Activated CD4-positive, alpha-beta T cell treated with anti-CD3 and anti-CD28 coated beads, Interleukin-2, amount 50 U/mL, for 24 hours (primary cell): ENCODE results near the gene PNRC2.
"Not testable (repeated sequence)": the region's sequence is repeated elsewhere in the genome, so short reads cannot be mapped to it uniquely, and the experiment has no call there.

Experiments used
- DNase-seq, 2 donors: peaks; one replicate each; pipeline ENCODE4 v3.0.0-alpha.2; 2020; ENCODE audit warnings: low read depth in 1 of 2, low spot score in 1 of 2

PNRC2 gene

DNA sequence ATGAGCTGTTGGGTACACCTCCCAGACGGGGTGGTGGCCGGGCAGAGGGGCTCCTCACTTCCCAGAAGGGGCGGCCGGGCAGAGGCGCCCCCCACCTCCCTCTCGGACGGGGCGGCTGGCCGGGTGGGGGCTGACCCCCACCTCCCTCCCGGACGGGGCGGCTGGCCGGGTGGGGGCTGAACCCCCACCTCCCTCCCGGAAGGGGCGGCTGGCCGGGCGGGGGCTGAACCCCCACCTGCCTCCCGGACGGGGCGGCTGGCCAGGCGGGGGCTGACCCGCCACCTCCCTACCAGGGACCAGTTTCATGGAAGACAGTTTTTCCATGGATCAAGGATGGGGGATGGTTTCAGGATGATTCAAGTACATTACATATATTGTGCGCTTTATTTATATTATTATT is 27.4 kb downstream of the PNRC2 start:
- DNase-seq: not testable (repeated sequence)

DNA sequence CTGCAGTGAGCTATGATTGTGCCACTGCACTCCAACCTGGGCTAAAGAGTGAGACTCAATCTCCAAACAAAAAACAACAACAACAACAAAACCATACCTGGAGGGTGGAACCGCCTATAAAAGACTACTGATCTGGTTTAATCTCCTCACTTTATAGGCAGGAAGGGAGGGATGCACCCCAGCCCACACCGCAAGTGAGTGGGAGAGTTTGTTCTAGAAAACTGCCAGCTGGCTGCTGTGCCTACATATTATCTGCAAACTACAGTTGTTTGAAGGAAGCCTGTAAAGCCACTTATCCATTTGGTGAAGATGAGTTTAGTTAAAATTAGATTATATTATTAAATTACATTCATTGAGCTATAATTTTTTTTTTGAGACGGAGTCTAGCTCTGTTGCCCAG is 29.6 kb downstream of the PNRC2 start:
- DNase-seq: no peak

GRCh38 chr1:23992011-23992410 is 32.4 kb downstream of the PNRC2 start:
- DNase-seq: not testable (repeated sequence)

DNA sequence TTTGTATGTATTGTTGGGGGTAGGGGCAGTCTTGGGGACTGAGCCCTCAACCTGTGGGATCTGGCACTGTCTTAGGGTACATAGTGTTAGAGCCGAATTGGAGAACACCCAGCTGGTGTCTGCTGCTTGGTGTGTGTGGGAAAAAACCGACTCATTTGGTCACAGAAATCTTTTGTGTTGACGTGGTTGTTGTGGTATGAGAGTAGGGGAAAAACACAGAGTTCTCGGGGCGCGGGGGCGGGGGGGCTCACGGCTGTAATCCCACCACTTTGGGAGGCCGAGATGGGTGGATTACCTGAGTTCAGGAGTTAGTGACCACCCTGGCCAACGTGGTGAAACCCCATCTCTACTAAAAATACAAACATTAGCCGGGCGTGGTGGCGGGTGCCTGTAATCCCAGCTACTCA is 35.8 kb downstream of the PNRC2 start:
- DNase-seq: no peak

DNA sequence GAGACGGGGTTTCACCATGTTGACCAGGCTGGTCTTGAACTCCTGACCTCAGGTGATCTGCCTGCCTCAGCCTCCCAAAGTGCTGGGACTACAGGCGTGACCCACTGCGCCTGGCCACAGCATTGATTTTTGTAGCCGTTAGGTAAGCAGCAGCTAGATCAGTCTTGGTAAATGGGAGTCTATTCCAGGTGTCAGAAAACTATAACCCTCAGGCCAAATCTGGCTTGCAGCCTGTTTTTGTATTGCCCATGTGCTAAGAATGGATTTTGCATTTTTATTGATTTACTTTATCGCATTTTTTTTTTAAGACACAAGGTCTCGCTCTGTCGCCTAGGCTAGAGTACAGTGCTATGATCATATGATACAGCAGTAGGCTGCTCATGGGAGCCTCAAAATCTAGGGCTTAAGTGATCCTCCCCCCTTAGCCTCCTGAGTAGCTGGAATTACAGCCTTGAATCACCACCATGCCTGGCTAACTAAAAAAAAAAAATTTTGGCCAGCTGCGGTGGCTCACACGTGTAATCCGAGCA is 37.1 kb downstream of the PNRC2 start:
- no peak for DNase-seq

DNA sequence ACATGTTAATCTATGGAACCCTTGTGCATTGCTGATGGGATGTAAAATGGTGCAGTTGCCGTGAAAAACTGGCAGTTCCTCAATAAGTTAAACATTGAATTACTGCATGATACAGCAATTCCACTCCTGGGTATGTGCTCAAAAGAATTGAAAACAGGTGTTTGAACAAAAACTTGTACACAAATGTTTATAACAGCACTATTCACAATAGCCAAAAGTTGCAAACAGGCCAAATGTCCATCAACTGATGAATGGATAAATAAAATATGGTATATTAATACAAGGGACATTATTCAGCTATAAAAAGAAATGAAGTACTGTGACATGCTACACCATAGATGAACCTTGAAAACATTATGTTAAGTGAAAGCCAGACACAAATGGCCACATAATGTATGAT is 38.2 kb downstream of the PNRC2 start:
- DNase-seq: no peak

GRCh38 chr1:23999156-23999671 is 39.6 kb downstream of the PNRC2 start:
- DNase-seq: no peak

- no peak for DNase-seq
These were observed 43.1 kb downstream of the PNRC2 start for GRCh38 chr1:24002695-24003094.

GRCh38 chr1:24003331-24003972 is 43.8 kb downstream of the PNRC2 start:
- no peak for DNase-seq

GRCh38 chr1:24004132-24004531 is 44.5 kb downstream of the PNRC2 start:
- no peak for DNase-seq

DNA sequence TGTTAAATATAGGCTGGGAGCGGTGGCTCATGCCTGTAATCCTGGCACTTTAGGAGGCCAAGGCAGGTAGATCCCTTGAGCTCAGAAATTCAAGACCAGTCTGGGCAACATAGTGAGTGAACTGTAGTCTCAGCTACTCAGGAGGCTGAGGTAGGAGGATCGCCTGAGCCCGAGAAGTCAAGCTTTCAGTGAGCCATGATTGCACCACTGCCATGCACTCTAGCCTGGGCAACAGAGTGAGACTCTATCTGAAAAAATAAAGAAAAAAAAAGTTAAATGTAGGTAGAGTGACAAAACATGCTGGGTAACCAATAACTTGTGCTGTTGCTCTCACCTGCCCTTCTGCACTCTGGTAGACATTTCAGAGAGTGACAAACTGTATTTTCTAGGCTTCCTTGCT is 45.5 kb downstream of the PNRC2 start:
- no peak for DNase-seq

- no peak for DNase-seq
These were observed 47.5 kb downstream of the PNRC2 start for GRCh38 chr1:24007079-24007478.

DNA sequence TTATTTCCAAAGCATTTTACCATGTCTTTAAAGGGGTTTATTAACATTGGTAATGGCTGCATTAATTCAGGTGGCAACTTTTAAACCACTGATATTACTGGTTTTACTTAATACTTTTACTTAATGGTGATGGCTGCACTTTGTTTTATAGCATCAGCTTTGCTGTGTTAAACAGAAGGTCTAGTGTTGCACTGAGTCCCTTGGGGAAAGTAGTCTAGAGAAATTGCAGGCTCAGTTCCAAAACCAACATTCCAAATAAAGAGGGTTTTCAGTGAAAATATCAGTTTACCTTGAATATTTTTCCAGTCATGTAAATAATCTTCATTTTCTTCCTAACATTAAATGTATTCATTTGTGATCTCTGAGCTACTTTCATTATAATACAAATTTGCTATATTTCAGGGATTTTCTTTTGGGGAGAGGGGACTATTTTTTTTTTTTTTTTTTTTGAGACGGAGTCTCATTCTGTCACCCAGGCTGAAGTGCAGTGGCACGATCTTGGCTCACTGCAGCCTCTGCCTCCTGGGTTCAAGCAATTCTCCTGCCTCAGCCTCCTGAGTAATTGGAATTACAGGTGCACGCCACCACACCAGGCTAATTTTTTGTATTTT is 49.1 kb downstream of the PNRC2 start:
- not testable (repeated sequence) for DNase-seq

GRCh38 chr1:24009406-24009805 is 49.8 kb downstream of the PNRC2 start:
- DNase-seq: no peak

- no peak for DNase-seq
These were observed 51.0 kb downstream of the PNRC2 start for GRCh38 chr1:24010650-24011049.

- not testable (repeated sequence) for DNase-seq
These were observed 53.2 kb downstream of the PNRC2 start for GRCh38 chr1:24012878-24013277.
